Left ventricle myocardium superior (tissue), 1 donor: Measurements from ENCODE around the gene CST8. TPM values are rescaled to one million over a fixed set of nuclear protein-coding genes. Genes with fewer than 3 reads are reported as not detected.
"Not testable (repeated sequence)": the region's sequence is repeated elsewhere in the genome, so short reads cannot be mapped to it uniquely, and the experiment has no call there.

Experiments used
- ATAC-seq: fragments of 200-7000 bp; cut with Tn5 transposase; one replicate; pipeline ENCODE4 v1.9.1; 2020; ENCODE audit warnings: mild to moderate bottlenecking, moderate library complexity
- DNase-seq: peaks from one replicate; pipeline ENCODE4 v3.0.0-alpha.2; 2020
- intact Hi-C: fragments of 100-400 bp; cut with micrococcal nuclease; formaldehyde crosslinking; loops from one replicate; pipeline ENCODE4 v1.11.0; 2022
- long read RNA-seq: library from polyadenylated mRNA; unstranded; transcript quantifications from one replicate; pipeline ENCODE4 v2.0.0, GENCODE V29; 2021
- total RNA-seq: library from RNA; stranded (reverse); fragmentation: NEBNext Ultra II Directional; extraction: Animal tissue kit (Norgen Biotek cat#: 25700); gene quantifications from one replicate; pipeline ENCODE4 v1.2.1, GENCODE V29; 2021
- donor health status: DM: no; HTN: yes; CAD: no; lungs with severe emphysema.

Gene CST8, protein sequence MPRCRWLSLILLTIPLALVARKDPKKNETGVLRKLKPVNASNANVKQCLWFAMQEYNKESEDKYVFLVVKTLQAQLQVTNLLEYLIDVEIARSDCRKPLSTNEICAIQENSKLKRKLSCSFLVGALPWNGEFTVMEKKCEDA
- total RNA-seq = not detected
- long read RNA-seq = 0 reads

DNA sequence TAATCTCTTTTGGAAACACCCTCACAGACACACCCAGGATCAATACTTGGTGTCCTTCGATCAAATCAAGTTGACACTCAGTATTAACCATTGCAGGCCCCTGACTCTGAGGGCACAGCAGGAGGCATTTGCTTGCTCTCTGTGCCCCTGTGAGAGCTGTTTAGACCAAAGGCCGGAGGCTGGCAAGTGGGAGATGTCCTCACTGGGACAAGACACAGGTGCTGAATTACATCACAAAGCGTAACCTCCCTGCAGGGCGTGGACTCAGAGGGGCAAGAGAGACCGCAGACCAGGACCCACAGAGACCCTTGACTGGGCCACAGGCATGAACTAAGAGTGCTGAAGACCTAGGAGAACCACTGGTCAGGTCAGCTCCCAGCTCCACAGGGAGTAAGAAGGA lies at the start of gene CST8:
Gene CST8, plus strand, starts transcription at position 301 of the 400 bp plus-strand sequence. CDS start 551 bp downstream, outside the sequence.
- intact Hi-C loops = no loop called here
- ATAC-seq (no peak), DNase-seq (no peak)

- peak; percentile 60 for DNase-seq
- intact Hi-C loops = no loop called here
- peak; percentile 85 for ATAC-seq
These were observed 49.0 kb upstream of the CST8 start for GRCh38 chr20:23441850-23442313.

DNA sequence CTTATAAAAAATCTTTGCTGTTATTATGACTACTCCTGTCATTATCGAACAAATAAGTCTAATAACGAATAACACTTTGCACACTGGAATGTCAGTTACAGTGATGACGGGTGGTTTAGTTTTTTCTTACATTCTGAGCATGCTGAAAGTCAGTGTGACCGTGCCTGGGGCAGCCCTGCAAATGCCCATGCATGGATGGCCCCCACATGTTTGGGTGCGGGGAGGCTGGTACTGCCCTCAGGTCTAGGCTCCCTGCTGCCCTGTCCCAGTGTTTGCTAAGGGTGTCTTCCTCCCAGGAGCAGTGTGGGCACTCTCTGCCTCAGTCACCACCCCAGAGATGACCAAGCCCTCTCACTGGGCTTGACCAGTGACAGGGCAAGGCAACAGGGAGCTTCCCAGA lies 48.5 kb upstream of the CST8 start:
- intact Hi-C loops = no loop called here
- DNase-seq (no peak), ATAC-seq (no peak)

GRCh38 chr20:23444859-23445258 lies 46.1 kb upstream of the CST8 start:
- intact Hi-C loops = no loop called here
- no peak for ATAC-seq
- no peak for DNase-seq

DNA sequence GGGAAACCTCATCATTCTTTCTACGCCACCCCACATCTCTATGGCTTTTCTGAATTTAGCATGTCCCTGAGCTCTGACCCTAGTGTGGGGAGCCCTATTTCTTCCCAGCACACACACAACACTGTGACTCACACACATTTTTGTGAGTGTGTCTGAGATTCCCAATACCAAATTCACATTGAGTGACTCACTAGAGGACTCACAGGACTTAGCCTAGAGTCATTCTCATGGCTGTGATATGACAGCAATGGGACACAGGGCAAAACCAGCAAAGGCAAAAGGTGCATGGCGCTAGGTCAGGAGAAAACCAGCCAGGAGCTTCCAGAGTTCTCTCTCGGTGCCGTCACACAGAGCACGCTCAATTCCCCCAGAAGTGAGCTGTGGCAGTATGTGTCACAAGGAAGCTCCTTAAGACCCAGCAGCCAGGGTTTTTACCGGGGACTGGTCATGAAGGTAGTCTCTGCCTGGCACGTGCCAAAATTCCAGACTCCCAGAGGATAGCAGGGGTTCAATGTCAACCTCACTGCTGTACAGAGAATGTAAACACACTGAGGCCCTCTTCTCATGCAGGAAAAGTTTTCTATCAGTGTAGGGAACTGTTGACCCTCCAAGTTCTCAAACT lies 45.2 kb upstream of the CST8 start:
- no peak for ATAC-seq
- no peak for DNase-seq
- intact Hi-C loops = no loop called here

DNA sequence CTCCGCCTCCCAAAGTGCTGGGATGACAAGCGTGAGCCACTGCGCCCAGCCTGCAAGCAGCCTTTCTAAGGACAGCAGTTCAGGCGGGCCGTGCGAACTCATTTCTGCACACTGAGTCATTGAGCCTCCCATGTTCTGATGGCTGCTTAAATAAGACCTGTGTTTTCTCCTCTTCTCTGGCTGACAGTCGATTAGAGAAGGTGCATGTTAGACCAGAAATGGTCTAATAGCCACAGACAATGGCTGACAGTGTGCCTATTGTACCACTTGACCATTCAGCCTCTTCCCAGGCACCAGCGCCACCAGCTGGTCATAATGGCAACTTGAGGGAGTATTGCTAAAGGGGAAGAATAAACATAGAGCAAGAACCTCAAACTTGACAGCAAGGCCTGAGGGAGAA lies 44.4 kb upstream of the CST8 start:
- DNase-seq (peak; percentile 73), ATAC-seq (peak; percentile 86)
- intact Hi-C loops = no loop called here

DNA sequence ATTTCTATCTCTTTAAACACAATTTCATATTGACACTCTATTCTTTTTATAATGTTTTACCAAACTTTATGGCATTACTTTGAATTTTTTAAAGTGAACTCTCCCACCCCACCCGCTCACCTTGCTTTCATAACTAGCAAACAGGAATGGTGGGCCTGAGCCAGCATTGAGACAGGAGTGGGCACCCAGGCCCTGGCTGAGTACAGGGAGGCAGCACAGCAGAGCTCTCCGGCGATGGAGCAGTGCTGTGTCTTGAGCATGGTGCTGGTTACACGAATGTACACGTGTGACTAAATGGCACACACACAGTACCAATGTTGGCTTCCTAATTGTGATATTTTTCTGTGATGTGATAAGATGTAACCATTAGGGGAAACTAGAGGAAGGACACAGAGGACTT lies 42.8 kb upstream of the CST8 start:
- no peak for ATAC-seq
- intact Hi-C loops = no loop called here

GRCh38 chr20:23449421-23449820 lies 41.5 kb upstream of the CST8 start:
- no peak for DNase-seq
- ATAC-seq = no peak
- intact Hi-C loops = no loop called here

More for the DNA sequence above, 42.8 kb upstream of the CST8 start:
- DNase-seq = no peak

DNA sequence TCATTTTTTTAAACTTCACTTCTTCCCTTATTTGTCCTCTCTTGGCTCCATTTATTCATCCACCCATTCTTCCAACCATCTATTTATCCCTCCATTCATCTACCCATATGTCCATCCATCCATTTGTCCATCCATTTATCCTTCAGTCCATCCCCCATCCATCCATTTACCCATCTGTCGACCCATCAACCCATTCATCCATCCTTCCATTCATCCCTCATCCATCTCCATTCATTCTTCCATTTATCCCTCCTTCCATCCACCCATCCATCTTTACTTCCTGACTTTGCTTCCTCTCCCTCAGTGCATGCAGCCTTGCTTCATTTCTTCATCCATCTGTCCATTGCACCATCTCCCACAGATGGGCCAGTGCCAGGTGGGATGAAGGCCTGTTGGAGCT lies 40.0 kb upstream of the CST8 start:
- ATAC-seq = no peak
- intact Hi-C loops = no loop called here
- DNase-seq = no peak

DNA sequence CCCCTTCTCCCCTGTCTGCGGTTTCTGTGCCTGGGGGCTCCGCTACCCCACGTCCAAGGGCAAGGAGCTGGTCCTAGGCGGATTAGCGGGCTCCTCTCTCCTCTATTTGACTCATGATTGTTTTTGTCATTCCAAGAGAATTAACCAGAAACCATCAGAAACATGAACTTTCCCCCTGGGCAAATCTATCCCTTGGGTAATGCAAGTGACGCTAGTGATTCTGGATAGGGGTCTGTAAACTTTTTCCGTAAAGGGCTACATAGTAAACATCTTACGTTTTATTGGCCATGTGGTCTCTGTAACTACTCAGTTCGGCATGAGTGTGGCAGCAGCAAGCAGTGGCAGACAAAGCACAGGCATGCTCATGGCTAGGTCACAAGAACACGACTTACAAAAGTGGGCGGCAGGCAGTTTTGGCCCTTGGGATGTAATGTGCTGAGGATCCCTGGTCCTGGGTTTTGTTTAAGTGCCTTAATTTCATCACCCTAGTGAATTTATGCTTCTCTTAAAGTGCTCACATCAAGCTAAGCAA lies 38.9 kb upstream of the CST8 start:
- intact Hi-C loops = no loop called here
- ATAC-seq = no peak

GRCh38 chr20:23452776-23453175 lies 38.1 kb upstream of the CST8 start, which contains the start of gene CST11:
Gene CST11 (minus strand): TSS chr20:23452876. CDS start chr20:23452811, 65 bp downstream.
- DNase-seq = no peak
- ATAC-seq = no peak
- intact Hi-C loops = no loop called here

More for the DNA sequence above, 38.9 kb upstream of the CST8 start:
- no peak for DNase-seq

- ATAC-seq (no peak), DNase-seq (no peak)
- intact Hi-C loops = no loop called here
These were observed 37.1 kb upstream of the CST8 start for GRCh38 chr20:23453549-23454543.

DNA sequence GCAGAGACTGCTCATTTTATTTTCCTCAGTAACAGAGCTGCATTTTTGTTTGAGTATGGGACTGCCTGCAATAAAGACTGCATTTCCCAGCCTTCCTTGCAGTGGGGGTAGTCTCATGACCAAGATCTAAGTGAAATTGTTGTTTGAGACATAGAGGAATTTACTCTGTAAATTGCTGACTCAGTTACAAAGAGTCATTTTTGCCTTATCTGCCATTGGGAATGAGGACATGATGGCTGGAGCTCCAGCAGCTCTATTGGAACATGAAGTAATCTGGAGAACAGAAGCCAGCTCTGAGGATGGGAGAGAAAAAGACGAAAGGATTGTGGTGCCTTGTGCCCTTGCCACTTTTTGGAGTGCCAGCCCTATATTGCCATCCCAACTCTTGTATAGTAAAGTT lies 36.1 kb upstream of the CST8 start:
- no peak for ATAC-seq
- no peak for DNase-seq
- intact Hi-C loops = no loop called here

GRCh38 chr20:23455639-23456038 lies 35.3 kb upstream of the CST8 start:
- intact Hi-C loops = no loop called here
- ATAC-seq = no peak

DNA sequence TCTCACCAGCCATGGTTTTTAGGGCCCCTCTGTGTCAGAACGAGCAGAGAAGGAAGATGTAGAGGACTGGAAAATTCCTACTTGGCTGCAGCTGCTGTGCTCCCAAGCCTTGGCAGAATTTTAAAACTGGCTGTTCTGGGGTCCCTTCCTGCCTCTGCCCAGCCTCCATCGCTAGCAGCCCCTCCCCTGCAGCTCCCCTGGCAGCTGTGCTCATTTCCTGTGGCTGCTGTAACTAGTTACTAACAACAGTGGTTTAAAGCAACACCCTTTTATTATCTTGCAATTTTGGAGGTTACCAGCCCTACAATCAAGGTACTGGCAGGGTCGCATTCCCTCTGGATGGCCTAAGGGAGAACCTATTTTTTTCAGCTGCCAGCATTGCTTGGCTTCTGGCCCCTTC lies 34.5 kb upstream of the CST8 start:
- intact Hi-C loops = no loop called here
- DNase-seq (no peak), ATAC-seq (no peak)

More at GRCh38 chr20:23455639-23456038, 35.3 kb upstream of the CST8 start:
- no peak for DNase-seq

GRCh38 chr20:23456873-23457272 lies 34.0 kb upstream of the CST8 start:
- intact Hi-C loops = no loop called here
- ATAC-seq (no peak), DNase-seq (no peak)

DNA sequence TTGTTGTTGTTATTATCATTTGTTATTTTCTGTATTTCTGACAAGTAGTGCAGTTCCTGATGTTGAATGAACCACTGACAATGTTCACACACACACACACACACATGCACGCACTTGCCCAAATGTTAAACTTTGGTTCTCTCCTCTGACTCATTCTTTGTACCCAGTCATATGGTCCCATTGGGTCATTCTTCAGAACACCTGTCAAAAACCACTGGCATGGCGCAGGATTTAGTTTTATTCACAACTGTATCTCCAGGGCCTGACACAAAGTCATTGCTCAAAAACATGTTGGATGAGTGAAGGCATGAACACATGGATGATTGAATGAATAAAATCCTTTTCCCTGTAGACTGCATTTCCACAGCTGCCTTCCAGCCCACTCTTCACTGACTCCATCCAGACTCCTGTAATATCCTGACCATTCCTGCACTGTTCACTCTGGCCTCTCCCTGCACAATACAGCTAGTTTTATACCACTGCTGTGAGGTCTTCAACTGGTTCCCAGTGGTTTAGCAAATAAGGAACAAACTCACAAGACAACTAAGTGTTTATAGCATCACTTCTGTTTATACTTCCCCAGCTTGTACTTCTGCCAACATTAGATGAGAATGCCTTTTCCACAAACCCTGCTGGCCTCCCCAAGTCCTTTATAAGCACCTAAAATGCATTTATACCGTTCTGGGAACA lies 31.3 kb upstream of the CST8 start:
- intact Hi-C loops = no loop called here
- ATAC-seq = no peak
- no peak for DNase-seq

DNA sequence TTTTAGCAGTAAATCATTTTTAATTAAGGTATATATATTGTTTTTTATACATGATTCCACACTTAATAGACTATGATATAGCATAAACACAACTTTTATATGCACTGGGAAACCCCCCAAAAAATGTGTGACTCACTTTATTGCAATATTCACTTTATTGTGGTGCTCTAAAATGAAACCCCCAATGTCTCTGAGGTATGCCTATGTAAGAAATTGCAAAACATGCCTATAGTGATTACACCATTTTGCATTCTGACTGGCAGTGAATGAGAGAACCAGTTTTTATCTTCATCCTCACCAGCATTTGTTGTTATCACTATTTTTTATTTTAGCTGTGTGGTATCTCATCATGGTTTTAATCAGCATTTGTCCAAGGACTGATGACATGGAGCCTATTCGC lies 29.7 kb upstream of the CST8 start:
- intact Hi-C loops = no loop called here
- DNase-seq = no peak

DNA sequence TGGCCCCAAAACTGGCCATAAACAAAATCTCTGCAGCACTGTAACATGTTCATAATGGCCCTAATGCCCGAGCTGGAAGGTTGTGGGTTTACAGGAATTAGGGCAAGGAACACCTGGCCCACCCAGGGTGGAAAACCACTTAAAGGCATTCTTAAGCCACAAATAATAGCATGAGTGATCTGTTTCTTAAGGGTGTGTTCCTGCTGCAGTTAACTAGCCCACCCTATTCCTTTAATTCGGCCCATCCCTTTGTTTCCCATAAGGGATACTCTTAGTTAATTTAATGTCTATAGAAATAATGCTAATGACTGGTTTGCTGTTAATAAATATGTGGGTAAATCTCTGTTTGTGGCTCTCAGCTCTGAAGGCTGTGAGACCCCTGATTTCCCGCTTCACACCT lies 24.0 kb upstream of the CST8 start:
- DNase-seq, intact Hi-C loops, ATAC-seq: not testable (repeated sequence)

More for the DNA sequence above, 29.7 kb upstream of the CST8 start:
- no peak for ATAC-seq
